ENCODE measurements around the gene KLC1.
"Not testable (repeated sequence)": the region's sequence is repeated elsewhere in the genome, so short reads cannot be mapped to it uniquely, and the experiment has no call there.

Gene KLC1

GRCh38 chr14:103626146-103626850 lies 2.7 kb upstream of the KLC1 start:
- DNase-seq = peak in 1 of 2 experiments; percentile 23

- no peak for DNase-seq
Observed at GRCh38 chr14:103627073-103628025, 1.7 kb upstream of the KLC1 start.

GRCh38 chr14:103628221-103628683 lies 759 bp upstream of the KLC1 start:
- DNase-seq = no peak

- peak; percentile 53 to 58 for DNase-seq
Observed at GRCh38 chr14:103629503-103630121, 601 bp downstream of the KLC1 start.

DNA sequence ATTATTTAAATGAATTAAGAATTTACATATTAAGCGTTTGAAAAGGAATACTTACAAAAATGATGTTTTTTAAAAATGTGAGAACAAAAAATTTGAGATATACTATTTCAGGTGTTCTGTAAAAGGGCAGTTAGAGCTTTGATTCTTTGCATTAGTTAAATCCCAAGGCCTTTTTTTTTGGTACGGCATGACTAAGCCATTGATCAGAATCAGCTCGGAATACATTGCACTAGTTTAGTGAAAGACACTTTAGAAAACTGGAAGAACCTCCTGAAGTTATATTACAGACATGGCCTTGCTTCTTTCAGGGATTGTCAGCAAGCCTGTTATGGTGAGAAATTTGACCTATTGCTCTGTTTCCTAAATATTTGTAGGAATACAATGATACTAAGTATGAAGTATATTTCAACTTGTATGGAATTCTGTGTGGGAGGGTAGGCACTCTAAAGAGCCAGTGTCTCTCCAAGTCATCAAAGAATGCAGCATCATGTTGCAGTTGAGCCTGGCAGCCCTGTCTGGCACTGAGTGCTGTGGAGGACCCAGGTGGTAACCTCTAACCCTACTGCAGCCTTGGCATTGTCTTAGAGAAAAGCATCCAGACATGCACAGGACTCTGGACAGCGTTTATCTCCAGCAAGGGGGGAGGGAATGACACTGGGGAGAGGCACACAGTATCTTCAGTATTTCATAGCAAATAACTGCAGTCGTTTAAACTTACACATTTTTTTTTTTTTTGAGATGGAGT lies 1.5 kb downstream of the KLC1 start:
- DNase-seq = no peak

- DNase-seq = no peak
Observed at GRCh38 chr14:103633391-103633790, 4.4 kb downstream of the KLC1 start.

DNA sequence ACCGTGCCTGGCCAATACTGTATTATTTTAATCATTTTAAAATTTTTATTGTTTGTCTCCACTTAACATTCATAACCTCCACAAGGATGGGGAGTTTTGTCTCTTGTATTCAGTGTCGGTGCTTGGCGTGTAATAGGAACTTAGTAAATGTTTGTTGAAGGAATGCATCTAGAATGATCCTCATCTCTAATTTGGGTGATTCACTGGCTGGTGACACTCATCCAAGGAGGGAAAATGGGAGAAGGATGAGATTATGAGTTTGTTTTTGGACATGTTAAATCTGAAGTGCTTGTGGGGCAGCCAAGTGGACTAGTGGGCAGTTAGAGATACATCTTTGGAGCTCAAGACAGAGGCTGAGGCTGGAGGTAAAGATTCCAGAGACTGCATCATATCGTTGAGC lies 5.1 kb downstream of the KLC1 start:
- no peak for DNase-seq

GRCh38 chr14:103638594-103638993 lies 9.6 kb downstream of the KLC1 start:
- DNase-seq = no peak

DNA sequence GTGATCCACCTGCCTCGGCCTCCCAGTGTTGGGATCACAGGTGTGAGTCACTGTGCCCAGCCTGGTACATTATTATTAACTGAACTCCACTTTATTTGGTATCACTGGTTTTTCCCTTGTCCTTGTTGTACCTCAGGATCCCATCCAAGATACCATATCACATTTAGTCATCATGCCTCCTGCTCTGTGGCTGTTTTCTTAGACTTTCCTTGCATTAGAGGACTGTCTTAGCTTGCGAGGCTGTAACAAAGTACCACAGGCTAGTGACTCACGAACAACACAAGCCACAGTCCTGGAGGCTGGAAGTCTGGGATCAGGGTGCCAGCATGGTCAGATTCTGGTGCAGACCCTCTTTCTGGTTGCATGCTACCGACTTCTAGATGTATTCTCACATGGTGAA lies 12.2 kb downstream of the KLC1 start:
- no peak for DNase-seq

DNA sequence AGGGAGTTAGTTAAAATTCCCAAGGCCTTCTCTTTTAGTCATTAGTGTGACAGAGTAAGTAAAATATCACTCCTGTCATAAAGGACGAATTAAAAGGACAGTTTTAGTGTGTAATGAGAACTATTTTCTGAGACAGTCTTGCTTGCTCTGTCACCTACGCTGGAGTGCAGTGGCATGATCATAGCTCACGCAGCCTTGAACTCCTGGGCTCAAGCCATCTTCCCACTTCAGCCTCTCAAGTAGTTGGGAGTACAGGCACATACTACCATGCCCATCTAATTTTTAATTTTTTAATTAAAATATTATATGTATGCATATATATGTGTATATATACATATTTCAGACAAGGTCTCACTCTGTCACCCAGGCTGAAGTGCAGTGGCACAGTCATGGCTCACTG lies 17.2 kb downstream of the KLC1 start:
- DNase-seq = no peak

- DNase-seq = no peak
Observed at GRCh38 chr14:103649001-103649400, 20.0 kb downstream of the KLC1 start.

GRCh38 chr14:103650213-103650612 lies 21.2 kb downstream of the KLC1 start:
- DNase-seq = no peak

- no peak for DNase-seq
Observed at GRCh38 chr14:103651585-103651984, 22.6 kb downstream of the KLC1 start.

- no peak for DNase-seq
Observed at GRCh38 chr14:103652806-103653205, 23.8 kb downstream of the KLC1 start.

DNA sequence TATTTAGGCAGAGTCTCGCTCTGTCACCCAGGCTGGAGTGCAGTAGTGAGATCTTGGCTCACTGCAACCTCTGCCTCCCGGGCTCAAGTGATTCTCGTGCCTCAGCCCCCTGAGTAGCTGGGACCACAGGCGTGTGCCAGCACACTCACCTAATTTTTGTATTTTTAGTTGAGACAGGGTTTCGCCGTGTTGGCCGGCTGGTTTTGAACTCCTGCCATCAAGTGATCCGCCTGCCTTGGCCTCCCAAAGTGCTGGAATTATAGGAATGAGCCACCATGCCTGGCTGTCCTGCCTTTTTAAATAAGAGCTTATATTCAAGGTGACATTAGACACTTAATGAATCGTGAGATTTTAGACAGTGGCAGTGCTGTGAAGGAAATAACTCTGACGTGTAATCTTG lies 24.3 kb downstream of the KLC1 start:
- not testable (repeated sequence) for DNase-seq

- DNase-seq = no peak
Observed at GRCh38 chr14:103653805-103654204, 24.8 kb downstream of the KLC1 start.

DNA sequence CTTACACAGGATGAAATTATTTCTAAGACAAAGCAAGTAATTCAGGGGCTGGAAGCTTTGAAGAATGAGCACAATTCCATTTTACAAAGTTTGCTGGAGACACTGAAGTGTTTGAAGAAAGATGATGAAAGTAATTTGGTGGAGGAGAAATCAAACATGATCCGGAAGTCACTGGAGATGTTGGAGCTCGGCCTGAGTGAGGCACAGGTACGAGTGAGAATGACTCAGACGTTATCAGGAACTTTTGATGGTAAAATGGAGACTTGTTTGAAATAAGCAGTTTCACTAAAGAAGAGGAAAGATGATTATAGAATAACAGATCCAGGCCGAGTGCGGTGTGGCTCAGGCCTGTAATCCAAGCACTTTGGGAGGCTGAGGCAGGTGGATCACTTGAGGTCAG lies 25.6 kb downstream of the KLC1 start:
- DNase-seq = no peak

GRCh38 chr14:103656031-103656755 lies 27.2 kb downstream of the KLC1 start:
- DNase-seq = no peak

GRCh38 chr14:103656756-103657133 lies 27.7 kb downstream of the KLC1 start:
- no peak for DNase-seq

DNA sequence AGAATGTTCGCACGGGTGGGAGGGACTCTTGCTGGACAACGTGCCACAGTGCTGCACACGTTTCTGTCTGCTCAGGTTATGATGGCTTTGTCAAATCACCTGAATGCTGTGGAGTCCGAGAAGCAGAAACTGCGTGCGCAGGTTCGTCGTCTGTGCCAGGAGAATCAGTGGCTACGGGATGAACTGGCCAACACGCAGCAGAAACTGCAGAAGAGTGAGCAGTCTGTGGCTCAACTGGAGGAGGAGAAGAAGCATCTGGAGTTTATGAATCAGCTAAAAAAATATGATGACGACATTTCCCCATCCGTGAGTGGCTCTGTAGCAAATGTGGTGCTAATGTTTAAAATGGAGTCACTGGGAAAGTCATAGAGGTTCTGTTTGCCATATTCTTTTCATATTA lies 28.5 kb downstream of the KLC1 start:
- no peak for DNase-seq

DNA sequence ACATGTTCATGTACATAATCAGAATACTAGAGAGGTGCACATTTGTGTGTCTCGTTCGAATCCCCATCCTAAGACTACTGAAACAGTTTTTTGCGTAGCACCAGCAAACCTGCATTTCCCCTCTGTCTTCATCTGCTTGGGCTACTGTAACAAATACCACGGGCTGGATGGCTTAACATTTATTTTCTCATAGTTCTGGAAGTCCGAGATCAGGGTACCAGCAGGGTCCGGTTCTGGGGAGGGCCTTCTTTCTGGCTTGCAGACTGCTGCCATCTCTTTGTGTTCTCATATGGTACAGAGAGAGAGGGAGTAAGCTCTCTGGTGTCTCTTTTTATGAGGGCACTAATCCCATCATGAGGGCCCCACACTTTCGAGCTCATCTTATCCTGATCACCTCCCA lies 30.6 kb downstream of the KLC1 start:
- DNase-seq = no peak

DNA sequence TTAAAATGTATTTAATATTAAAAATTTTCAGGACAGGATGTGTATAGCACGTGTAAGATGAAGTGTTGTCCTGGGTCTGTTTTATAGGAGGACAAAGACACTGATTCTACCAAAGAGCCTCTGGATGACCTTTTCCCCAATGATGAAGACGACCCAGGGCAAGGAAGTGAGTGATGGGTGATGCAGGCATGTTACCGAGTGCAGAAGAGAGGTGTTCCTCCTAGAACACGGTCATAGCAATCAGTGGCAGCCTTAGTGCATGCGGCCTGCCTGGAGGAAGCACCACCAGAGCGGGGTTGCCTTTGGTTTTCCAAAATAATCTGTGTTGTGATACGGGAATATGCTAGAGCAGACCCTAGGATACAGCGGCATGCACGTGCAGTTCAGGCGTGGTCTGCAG lies 33.0 kb downstream of the KLC1 start:
- no peak for DNase-seq

Measured in NCI-H2081 (cell line).